SK-N-SH (cell line): ENCODE data around the gene BLID.

Experiments used
- CHD2 ChIP-seq: fragments of 150-350 bp; IDR thresholded peaks from 2 replicates; pipeline ENCODE4 v1.6.1; 2018; ENCODE audit warnings: low read length; ENCODE audit not compliant: partially characterized antibody
- CTCF ChIP-seq: fragments of 200-600 bp; sonication (generic); IDR thresholded peaks from 2 replicates; pipeline ENCODE4 v1.6.1; 2017; ENCODE audit warnings: antibody characterized with exemption, mild to moderate bottlenecking, moderate library complexity
- ELF1 ChIP-seq: IDR thresholded peaks from 2 replicates; pipeline ENCODE4 v1.4.0; 2012
- EP300 ChIP-seq, 2 experiments: IDR thresholded peaks; 2 replicates each; pipeline versions ENCODE4 v1.4.0 to v1.6.1; 2012; ENCODE audit warnings: borderline replicate concordance in 1 of 2, low read depth in 1 of 2, low read length in 1 of 2
- FOXJ3 ChIP-seq: sonication (generic); formaldehyde crosslinking; IDR thresholded peaks from 2 replicates; pipeline ENCODE4 v1.5.1; 2020; ENCODE audit warnings: mild to moderate bottlenecking, missing genetic modification reagents
- NFIC ChIP-seq: IDR thresholded peaks from 2 replicates; pipeline ENCODE4 v1.4.0; 2012; ENCODE audit warnings: borderline replicate concordance
- RAD21 ChIP-seq: IDR thresholded peaks from 2 replicates; pipeline ENCODE4 v1.6.1; 2012; ENCODE audit warnings: mild to moderate bottlenecking, low read length
- TAF1 ChIP-seq: IDR thresholded peaks from 2 replicates; pipeline ENCODE4 v1.6.1; 2012; ENCODE audit warnings: low read depth, mild to moderate bottlenecking, low read length, moderate library complexity, borderline replicate concordance
- YY1 ChIP-seq: IDR thresholded peaks from 2 replicates; pipeline ENCODE4 v1.4.0; 2012; ENCODE audit warnings: low read depth, mild to moderate bottlenecking
- TF ChIP-seq, protein P1 (sequence below): fragments of 150-350 bp; IDR thresholded peaks from 2 replicates; pipeline ENCODE4 v1.6.1; 2017; ENCODE audit warnings: antibody characterized with exemption, low read length, low read depth, borderline replicate concordance

DNA sequence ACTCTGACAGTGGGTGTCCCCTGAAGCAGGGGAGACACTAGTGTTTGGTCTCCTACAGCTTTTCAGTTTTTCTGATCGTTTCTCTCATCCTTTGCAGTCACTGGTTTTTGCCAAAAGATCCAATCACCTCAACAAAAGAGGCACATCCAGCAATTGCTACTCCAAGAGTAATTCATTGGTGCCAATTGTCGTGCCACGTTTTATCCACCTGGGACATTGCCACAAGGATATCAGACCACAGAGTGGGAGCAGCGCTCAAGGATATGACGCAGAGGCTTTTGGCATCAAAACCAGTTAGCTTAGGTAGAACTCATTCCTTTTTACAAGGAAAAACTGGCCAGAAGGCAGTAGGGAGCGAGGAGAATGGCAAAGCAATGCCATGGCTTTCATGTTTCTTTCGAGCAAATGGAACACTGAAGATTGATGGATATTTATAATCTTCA, 40.9 kb upstream of the BLID start:
- TF ChIP-seq, protein P1, sequence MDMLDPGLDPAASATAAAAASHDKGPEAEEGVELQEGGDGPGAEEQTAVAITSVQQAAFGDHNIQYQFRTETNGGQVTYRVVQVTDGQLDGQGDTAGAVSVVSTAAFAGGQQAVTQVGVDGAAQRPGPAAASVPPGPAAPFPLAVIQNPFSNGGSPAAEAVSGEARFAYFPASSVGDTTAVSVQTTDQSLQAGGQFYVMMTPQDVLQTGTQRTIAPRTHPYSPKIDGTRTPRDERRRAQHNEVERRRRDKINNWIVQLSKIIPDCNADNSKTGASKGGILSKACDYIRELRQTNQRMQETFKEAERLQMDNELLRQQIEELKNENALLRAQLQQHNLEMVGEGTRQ, result no peak
- TF ChIP-seq ELF1 (no peak), CTCF (no peak), EP300 (IDR thresholded peaks at IDR 0.05; ENCODE audit: borderline replicate concordance in 1 of 2, low read depth in 1 of 2, low read length in 1 of 2) (no peak), RAD21 (no peak), TAF1 (no peak), NFIC (no peak), CHD2 (no peak), FOXJ3 (CRISPR knock-in tag) (no peak), YY1 (no peak)
